Common myeloid progenitor, CD34-positive (primary cell): ENCODE results near the gene TAMM41.

Experiments
- CTCF ChIA-PET: fragments of 350-600 bp; sonication (Branson Sonifier 250); formaldehyde crosslinking; loops from one replicate; lab custom pipeline; 2021; ENCODE audit warnings: antibody characterized with exemption; lab: Charles Lee
- POLR2A ChIA-PET: fragments of 350-600 bp; sonication (Branson Sonifier 250); formaldehyde crosslinking; loops from one replicate; lab custom pipeline; 2021; ENCODE audit warnings: antibody characterized with exemption; lab: Charles Lee
- DNase-seq, 3 donors: peaks; one replicate each; pipeline versions ENCODE4 v3.0.0 to v3.0.0-alpha.2; 2013
- H3K27ac ChIP-seq, 2 experiments: 1 replicate in 1 of 2; 2 replicates in 1 of 2; pipeline ENCODE4 v1.7.0; 2013; ENCODE audit warnings: inconsistent platforms in 2 of 2, low read length in 2 of 2, mild to moderate bottlenecking in 2 of 2, low read depth in 1 of 2, moderate library complexity in 1 of 2; ENCODE audit not compliant: severe bottlenecking in 2 of 2, insufficient read depth in 1 of 2, poor library complexity in 1 of 2
- H3K27me3 ChIP-seq, 5 experiments: replicated peaks in 2 of 5; 1 replicate in 3 of 5; 2 replicates in 2 of 5; pipeline versions ENCODE4 v1.6.1 to v1.7.0; 2013; ENCODE audit warnings: low read length in 4 of 5, mild to moderate bottlenecking in 2 of 5, moderate library complexity in 2 of 5, inconsistent platforms in 1 of 5; ENCODE audit not compliant: insufficient read depth in 5 of 5, control insufficient read depth in 4 of 5
- H3K36me3 ChIP-seq, 4 experiments: 1 replicate in 2 of 4; 2 replicates in 2 of 4; pipeline versions ENCODE4 v1.6.1 to v1.7.0; 2013; ENCODE audit warnings: low read length in 3 of 4, control low read depth in 1 of 4, mild to moderate bottlenecking in 1 of 4; ENCODE audit not compliant: control insufficient read depth in 4 of 4, insufficient read depth in 4 of 4
- H3K4me1 ChIP-seq, 4 experiments: 1 replicate in 3 of 4; 2 replicates in 1 of 4; pipeline versions ENCODE4 v1.6.1 to v1.7.1; 2013; ENCODE audit warnings: low read length in 3 of 4, mild to moderate bottlenecking in 3 of 4, control low read depth in 1 of 4, inconsistent platforms in 1 of 4, moderate library complexity in 1 of 4; ENCODE audit not compliant: control insufficient read depth in 4 of 4, insufficient read depth in 4 of 4; ENCODE audit errors: control extremely low read depth in 1 of 4
- H3K4me3 ChIP-seq, 7 experiments: 1 replicate in 4 of 7; 2 replicates in 3 of 7; pipeline versions ENCODE4 v1.5.1 to v1.7.0; 2013; ENCODE audit warnings: mild to moderate bottlenecking in 7 of 7, low read length in 6 of 7, moderate library complexity in 6 of 7, inconsistent platforms in 2 of 7, low read depth in 2 of 7, control low read depth in 1 of 7; ENCODE audit not compliant: insufficient read depth in 4 of 7, control insufficient read depth in 1 of 7; ENCODE audit errors: extremely low read depth in 1 of 7
- H3K9me3 ChIP-seq, 5 experiments: 1 replicate in 4 of 5; 2 replicates in 1 of 5; pipeline versions ENCODE4 v1.6.1 to v1.7.1; 2013; ENCODE audit warnings: low read length in 4 of 5, mild to moderate bottlenecking in 2 of 5, inconsistent platforms in 1 of 5, low read depth in 1 of 5, moderate library complexity in 1 of 5; ENCODE audit not compliant: control insufficient read depth in 4 of 5, insufficient read depth in 2 of 5; ENCODE audit errors: control extremely low read depth in 1 of 5
- WGBS: methylation state at CpG from one replicate; pipeline ENCODE4 v1.1.5; 2013; ENCODE audit not compliant: insufficient coverage; 5-methylcytosine and 5-hydroxymethylcytosine counted together

The TAMM41 gene

DNA sequence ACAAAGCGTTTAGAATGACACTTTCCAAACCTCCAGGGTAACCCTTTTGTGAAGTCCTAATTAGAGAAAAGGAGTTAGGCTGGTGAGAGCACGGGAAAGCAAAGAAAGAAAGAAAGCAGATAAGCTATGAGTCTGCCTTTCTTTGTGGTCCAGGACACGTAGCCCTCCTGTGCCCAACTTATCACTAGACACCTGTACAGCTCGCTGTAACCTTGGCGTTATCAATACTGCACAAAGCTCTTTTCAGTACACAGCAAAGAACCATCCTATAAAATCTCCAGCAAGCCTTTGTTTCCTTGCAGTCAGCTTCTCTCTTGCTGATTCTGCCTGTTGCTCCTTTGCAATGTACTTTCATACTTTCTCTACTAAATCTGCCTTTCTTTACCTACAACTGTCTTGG is 6.8 kb upstream of the TAMM41 start:
- ChIA-PET CTCF (no interaction called here), POLR2A (interaction anchor here (0.8 kb wide), 1 partner anchor 385 kb away, joined by 3 read pairs; no protein-coding TSS in a partner anchor)
- no peak for DNase-seq
- Histone ChIP-seq H3K27me3 (peaks cover 4 to 15% (median 5%) of the 10 kb centered on the region in 5 experiments), H3K27ac (no peak overlapping the region), H3K4me1 (no peaks in the 10 kb centered on the region), H3K36me3 (no peaks in the 10 kb centered on the region), H3K9me3 (peaks cover 0 to 5% (median 0%) of the 10 kb centered on the region in 5 experiments), H3K4me3 (no peak overlapping the region)
- 89% methylated on average over 4 of the region's 5 CpGs for WGBS

DNA sequence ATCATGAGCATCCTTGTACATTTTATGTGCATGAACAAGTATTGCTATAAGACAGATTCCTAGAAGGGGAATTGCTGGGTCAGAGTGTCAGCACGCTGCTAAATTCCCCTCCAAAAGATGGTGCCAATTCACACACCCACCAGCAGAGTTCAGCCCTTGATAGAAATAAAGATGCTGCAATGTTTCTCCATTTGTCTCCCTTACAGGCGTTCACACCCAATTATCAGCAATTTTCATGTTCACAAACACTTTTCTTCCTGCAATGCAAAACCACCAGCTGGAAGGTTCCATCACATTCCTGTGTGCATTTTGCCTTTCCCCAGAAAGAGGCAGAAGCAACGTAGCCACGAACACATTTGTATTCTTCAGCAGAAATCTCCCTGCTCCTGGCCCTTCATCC is 3.3 kb upstream of the TAMM41 start:
- ChIA-PET POLR2A (no interaction called here), CTCF (interaction anchor here (1.0 kb wide), 1 partner anchor 9 kb away, joined by 3 read pairs; no protein-coding TSS in a partner anchor)
- Histone ChIP-seq H3K36me3 (no peaks in the 10 kb centered on the region), H3K9me3 (no peaks in the 10 kb centered on the region), H3K27ac (no peak overlapping the region), H3K27me3 (peaks cover 3 to 15% (median 5%) of the 10 kb centered on the region in 5 experiments), H3K4me3 (no peak overlapping the region), H3K4me1 (peaks cover 10 to 15% (median 12%) of the 10 kb centered on the region in 4 experiments)
- no peak for DNase-seq
- 89% methylated on average over 1 of the region's 4 CpGs for WGBS

DNA sequence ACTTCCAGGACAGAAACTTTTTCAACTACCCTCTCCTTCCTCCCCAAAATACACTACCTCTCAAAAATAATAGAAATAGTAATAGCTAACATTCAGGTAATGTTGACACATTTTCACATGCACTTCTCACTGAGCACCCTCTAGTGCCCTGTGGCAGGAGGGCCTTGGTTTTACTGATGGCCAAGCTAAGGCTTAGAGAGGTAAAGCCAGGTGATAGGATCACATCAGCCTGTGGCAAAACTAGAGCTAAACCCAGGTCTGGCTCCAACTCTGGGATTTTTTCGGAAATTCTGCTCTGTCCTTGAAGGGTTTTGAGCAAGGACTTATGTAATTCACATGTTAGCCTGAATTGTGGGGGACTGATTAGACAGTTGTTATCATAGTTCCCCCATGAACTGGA is 922 bp upstream of the TAMM41 start:
- POLR2A ChIA-PET, result no interaction called here
- H3K27ac ChIP-seq, result no peak overlapping the region
- CTCF ChIA-PET, result interaction anchor here (1.1 to 1.6 kb wide), 2 partner anchors 14 to 17 kb away, joined by 4 to 7 read pairs; no protein-coding TSS in a partner anchor
- H3K36me3 ChIP-seq, result peaks cover 0 to 21% (median 9%) of the 10 kb centered on the region in 4 experiments
- peaks cover 11 to 18% (median 14%) of the 10 kb centered on the region in 4 experiments for H3K4me1 ChIP-seq
- no peak overlapping the region for H3K4me3 ChIP-seq
- peak in 2 of 3 donors; percentile 5 to 7 for DNase-seq
- 88% methylated on average over 1 of the region's 1 CpG for WGBS
- no peaks in the 10 kb centered on the region for H3K9me3 ChIP-seq
- peaks cover 0 to 9% (median 5%) of the 10 kb centered on the region in 5 experiments for H3K27me3 ChIP-seq

DNA sequence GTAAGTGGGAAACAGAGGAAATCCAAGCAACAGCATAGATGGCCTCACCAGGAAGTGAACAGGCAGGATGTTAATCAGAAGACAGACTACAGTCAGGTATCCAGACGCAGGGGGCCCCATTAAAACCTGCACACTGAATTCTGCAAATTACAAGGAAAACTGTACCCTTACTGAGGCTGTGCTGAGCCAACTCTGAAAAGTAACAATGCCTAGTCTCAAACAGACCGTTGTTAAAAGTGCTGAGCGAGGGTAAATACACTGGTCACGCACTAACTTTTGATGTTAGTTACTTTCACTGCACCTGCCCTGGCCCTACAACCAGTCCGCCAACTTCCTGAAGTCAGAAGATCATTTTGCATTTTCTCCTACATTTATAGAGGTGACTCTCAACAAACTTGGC is 1.0 kb downstream of the TAMM41 start:
- peak overlapping the region; percentile 83 to 100 (median 95) for H3K4me3 ChIP-seq
- no peaks in the 10 kb centered on the region for H3K27me3 ChIP-seq
- ChIA-PET CTCF (interaction anchor here (0.9 to 1.4 kb wide), 4 partner anchors 9 to 194 kb away, joined by 3 to 4 read pairs (median 3); no protein-coding TSS in a partner anchor), POLR2A (interaction anchor here (0.6 kb wide), 1 partner anchor 1576 kb away, joined by 3 read pairs; no protein-coding TSS in a partner anchor)
- DNase-seq, result peak in 2 of 3 donors; percentile 10 to 19
- peaks cover 4 to 36% (median 22%) of the 10 kb centered on the region in 4 experiments for H3K36me3 ChIP-seq
- peaks cover 0 to under 1% (median 0%) of the 10 kb centered on the region in 5 experiments for H3K9me3 ChIP-seq
- H3K27ac ChIP-seq, result peak overlapping the region; percentile 74 to 90
- peaks cover 11 to 18% (median 14%) of the 10 kb centered on the region in 4 experiments for H3K4me1 ChIP-seq
- WGBS, result 20% methylated on average over 5 of the region's 5 CpGs

DNA sequence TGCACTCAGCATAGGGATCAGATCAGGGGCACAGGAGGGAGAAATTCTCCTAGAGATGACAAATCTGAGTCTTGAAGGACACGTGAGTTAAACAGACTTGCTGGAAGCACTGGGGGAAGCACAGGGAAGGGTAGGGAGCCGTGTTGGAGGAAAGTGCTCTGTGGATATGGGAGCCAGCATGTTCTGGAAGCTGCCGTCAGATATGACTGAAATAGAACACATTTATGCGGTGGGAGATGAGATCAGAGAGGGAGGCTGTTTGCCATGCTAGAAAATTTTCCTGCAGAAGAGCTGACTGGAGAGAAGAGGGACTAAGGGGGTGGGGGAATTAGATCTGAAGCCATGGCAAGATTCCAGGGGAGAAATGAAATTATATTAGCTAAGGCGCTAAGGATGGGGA is 1.8 kb downstream of the TAMM41 start:
- WGBS, result 78% methylated on average over 5 of the region's 5 CpGs
- Histone ChIP-seq H3K27me3 (no peaks in the 10 kb centered on the region), H3K4me1 (peaks cover 11 to 18% (median 14%) of the 10 kb centered on the region in 4 experiments), H3K9me3 (peaks cover 0 to 8% (median 2%) of the 10 kb centered on the region in 5 experiments), H3K27ac (no peak overlapping the region), H3K36me3 (peaks cover 8 to 44% (median 28%) of the 10 kb centered on the region in 4 experiments), H3K4me3 (peak overlapping the region in 2 of 7 experiments; percentile 93 to 97)
- no peak for DNase-seq
- ChIA-PET CTCF (interaction anchor here (1.1 to 1.4 kb wide), 3 partner anchors 9 to 41 kb away, joined by 3 to 6 read pairs (median 4); no protein-coding TSS in a partner anchor), POLR2A (no interaction called here)

DNA sequence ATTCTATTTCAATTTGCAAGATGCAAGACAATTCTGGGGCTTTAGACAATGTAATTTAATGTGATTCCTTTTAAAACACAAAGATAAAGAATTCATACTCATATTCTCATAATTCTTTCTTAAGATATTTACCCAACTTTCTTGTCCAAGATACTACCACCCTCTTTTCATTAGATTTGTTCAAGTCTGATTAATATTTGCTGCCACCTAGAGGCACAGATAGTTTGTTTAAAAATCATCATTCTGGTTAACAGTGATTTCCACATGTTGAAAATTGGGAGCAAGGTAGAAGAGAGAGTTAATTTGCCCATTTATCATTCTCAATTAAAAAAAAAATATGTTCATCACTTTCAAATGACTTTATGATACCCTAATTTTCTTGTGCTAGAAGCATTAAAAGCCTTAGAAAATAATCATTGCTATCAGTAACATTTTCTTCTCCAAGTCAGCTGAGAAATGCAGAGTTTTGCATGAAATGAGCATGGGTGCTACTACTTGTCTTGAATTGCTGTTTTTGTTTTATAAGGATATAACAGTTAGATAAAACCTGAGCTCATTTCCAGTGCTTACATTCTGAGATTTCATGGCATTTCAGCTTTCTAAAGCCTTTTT is 11.6 kb downstream of the TAMM41 start:
- ChIA-PET POLR2A (no interaction called here), CTCF (interaction anchor here (0.7 to 4.0 kb wide), 6 partner anchors 9 to 455 kb away, joined by 3 to 16 read pairs (median 4); partner anchors contain the start of gene TAMM41)
- Histone ChIP-seq H3K36me3 (peaks cover 22 to 72% (median 50%) of the 10 kb centered on the region in 4 experiments), H3K4me3 (no peak overlapping the region), H3K27me3 (no peaks in the 10 kb centered on the region), H3K9me3 (peaks cover 0 to 6% (median 5%) of the 10 kb centered on the region in 5 experiments), H3K27ac (no peak overlapping the region), H3K4me1 (no peaks in the 10 kb centered on the region)
- peak; percentile 15 to 34 (median 24) for DNase-seq
